LNCaP clone FGC (cell line): ENCODE data around the gene MAST4.

ENCODE experiments used
- DNase-seq: peaks from one replicate; pipeline ENCODE4 v3.0.0-alpha.2; 2011; ENCODE audit warnings: low read depth
- H3K4me3 ChIP-seq: 2 replicates; pipeline ENCODE4 v1.5.1; 2011; ENCODE audit warnings: mild to moderate bottlenecking, low read depth, low read length, control low read depth
- TF ChIP-seq, protein P1 (sequence below): IDR thresholded peaks from 2 replicates; pipeline ENCODE4 v1.5.1; 2012; ENCODE audit warnings: mild to moderate bottlenecking; ENCODE audit not compliant: control insufficient read depth, insufficient read depth; ENCODE audit errors: extremely low read depth

The MAST4 gene

DNA sequence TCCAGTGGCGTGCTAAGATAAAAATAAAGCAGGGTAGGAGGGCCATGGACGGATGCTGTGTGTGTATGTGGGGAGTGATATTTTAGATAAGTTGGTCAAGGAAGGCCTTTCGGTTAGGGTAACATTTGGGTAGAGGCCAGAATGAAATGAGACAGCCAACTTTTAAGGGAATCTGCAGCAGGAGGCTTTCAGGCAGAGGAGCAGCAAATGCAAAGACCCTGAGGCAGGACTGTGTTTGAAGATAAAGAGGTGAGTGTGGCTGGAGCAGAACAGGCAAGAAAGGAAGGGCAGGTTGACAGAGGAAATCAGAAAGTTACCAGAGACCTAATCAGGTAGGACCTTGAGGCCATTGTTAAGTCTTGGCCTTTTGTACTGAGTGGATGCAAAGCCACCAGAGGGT is 106.2 kb downstream of the MAST4 start:
- TF ChIP-seq, protein P1, sequence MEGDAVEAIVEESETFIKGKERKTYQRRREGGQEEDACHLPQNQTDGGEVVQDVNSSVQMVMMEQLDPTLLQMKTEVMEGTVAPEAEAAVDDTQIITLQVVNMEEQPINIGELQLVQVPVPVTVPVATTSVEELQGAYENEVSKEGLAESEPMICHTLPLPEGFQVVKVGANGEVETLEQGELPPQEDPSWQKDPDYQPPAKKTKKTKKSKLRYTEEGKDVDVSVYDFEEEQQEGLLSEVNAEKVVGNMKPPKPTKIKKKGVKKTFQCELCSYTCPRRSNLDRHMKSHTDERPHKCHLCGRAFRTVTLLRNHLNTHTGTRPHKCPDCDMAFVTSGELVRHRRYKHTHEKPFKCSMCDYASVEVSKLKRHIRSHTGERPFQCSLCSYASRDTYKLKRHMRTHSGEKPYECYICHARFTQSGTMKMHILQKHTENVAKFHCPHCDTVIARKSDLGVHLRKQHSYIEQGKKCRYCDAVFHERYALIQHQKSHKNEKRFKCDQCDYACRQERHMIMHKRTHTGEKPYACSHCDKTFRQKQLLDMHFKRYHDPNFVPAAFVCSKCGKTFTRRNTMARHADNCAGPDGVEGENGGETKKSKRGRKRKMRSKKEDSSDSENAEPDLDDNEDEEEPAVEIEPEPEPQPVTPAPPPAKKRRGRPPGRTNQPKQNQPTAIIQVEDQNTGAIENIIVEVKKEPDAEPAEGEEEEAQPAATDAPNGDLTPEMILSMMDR, result no peak
- no peak for DNase-seq

GRCh38 chr5:66704790-66705425 is 108.7 kb downstream of the MAST4 start:
- H3K4me3 ChIP-seq, result no peak overlapping the region
- DNase-seq, result no peak
- TF ChIP-seq, protein P1, result no peak

More for the DNA sequence above, 106.2 kb downstream of the MAST4 start:
- no peak overlapping the region for H3K4me3 ChIP-seq

DNA sequence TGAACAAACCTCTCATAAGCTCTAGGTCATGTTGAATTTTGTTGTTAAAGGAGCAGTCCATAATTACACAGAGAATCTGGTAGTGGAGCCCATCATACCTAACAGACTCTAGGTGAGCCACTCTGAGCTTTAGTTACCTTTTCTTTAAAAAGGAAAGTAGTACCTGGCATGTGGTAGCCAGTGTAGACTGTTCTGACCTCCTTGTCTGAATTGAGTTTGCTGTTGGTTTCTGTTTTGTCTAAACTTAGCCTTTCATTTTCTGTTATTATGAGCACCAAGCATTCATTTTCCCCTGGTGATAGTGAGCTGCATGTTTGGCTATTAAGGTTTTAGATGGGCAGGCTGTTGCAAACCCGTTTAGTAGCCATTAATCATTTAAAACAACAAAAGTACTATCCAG is 112.2 kb downstream of the MAST4 start:
- TF ChIP-seq, protein P1, result no peak
- no peak overlapping the region for H3K4me3 ChIP-seq
- no peak for DNase-seq

DNA sequence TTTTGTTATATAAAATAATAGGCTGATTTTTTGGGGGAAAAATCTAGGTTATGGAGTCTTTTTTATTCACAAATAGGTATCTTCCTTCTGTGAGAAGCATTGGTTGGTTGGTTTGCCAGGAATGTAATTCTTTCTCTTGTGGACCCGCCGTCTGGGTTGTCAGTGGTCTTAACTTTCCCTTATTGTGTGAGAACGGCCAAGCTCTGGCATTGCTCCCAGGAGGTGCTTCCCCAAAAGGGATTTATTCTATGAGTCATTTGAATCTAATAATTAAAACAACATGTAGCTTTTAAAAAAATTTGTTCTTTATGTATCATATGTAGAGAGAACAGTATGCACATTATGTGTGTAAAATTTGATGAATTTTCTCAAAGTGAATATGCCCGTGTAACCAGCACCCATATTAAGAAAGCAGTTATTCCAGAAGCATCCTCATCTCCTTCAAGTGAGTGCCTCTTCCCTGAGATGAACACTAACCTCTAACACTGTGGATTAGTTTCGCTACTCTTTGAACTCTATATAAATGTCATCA is 114.4 kb downstream of the MAST4 start:
- no peak for DNase-seq
- no peak overlapping the region for H3K4me3 ChIP-seq
- TF ChIP-seq, protein P1, result no peak

DNA sequence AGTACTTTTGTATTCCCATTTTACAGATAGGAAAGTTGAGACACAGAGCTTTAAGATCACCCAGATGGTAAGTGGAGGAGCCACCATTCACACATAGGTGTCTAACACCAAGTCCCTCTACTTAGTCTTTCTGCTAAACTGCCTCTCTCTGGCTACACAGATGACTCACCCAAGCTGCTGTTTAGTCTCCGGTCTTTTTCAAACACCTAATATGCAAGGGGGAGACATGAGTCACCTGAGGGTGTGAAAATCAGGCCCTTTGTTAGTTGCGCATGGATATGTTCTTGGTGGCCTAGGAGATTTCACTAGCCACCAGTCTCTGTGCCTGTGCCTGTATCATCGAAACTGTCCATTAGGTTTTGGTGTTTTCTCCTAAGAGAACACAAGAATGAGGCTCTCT is 117.8 kb downstream of the MAST4 start:
- TF ChIP-seq, protein P1, result no peak
- no peak overlapping the region for H3K4me3 ChIP-seq
- DNase-seq, result no peak

DNA sequence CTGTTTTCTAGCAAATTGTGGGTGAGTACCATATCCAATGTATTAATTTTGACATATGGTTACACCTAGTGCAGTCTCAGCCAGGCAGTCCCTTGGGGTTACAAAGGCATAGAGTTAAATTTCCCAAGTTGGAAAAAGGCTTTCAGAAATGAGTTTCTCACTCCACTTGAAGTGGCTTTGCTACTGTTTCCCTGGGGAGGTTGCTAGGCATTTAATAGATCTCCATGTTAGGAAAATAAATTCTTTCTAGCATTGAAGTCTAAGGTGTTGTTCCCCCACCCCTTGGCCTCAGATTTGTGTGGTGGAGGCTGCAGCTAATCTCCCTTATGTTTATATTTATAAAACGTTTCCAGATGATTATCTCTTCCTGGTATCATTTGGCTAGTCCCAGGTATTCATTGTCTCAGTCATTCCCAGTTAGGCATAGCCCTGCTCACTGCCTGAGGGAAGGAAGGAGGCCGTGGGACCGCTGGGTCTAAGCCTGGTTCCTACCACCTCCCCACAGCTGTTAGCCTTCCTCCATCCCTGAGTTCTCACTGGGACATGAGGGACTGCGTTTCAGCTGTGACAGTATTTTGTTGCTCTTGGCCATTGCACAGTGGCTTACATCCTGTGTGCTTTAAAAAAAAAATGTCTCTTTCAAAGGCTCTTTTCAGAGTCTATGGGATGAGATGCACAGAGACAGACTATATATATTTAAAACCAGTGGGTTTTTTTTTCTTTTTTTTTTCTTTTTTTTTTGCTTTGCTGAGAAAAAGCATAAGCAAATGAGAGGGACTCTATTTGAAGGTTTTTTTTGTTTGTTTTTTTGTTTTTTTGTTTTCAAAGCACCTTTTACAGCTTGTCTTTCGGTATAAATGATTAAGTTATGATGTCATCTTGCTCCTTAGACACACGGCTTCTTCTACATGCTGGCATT is 121.5 kb downstream of the MAST4 start:
- H3K4me3 ChIP-seq, result no peak overlapping the region
- no peak for DNase-seq

More for the DNA sequence above, 121.5 kb downstream of the MAST4 start:
- TF ChIP-seq, protein P1, result no peak
